HCT116 (cell line): ENCODE data around the gene TMEM204.

Experiments used
- ATF3 ChIP-seq: IDR thresholded peaks from 2 replicates; pipeline ENCODE4 v1.6.1; 2012
- CBX3 ChIP-seq: IDR thresholded peaks from 2 replicates; pipeline ENCODE4 v1.6.1; 2012; ENCODE audit warnings: low read depth
- CEBPB ChIP-seq: IDR thresholded peaks from 2 replicates; pipeline ENCODE4 v1.6.1; 2012; ENCODE audit warnings: low read depth
- CTCF ChIP-seq, 3 experiments: fragments of 200-600 bp in 1 of 3; sonication (generic) in 1 of 3; IDR thresholded peaks in 2 of 3; conservative IDR thresholded peaks in 1 of 3; 2 replicates each; pipeline ENCODE4 v1.5.1; 2012 to 2017; ENCODE audit warnings: low read depth in 2 of 3, low read length in 2 of 3, antibody characterized with exemption in 1 of 3, borderline replicate concordance in 1 of 3, control low read depth in 1 of 3, mild to moderate bottlenecking in 1 of 3, mixed read lengths in 1 of 3, mixed run types in 1 of 3, moderate library complexity in 1 of 3; ENCODE audit not compliant: insufficient read depth in 1 of 3
- EZH2 ChIP-seq: fragments of 200-600 bp; sonication (generic); IDR thresholded peaks from 2 replicates; pipeline ENCODE4 v1.6.1; 2017; ENCODE audit warnings: antibody characterized with exemption, mixed run types
- EZH2phosphoT487 ChIP-seq: fragments of 200-600 bp; IDR thresholded peaks from 2 replicates; pipeline ENCODE4 v1.6.1; 2018; ENCODE audit warnings: antibody characterized with exemption, borderline replicate concordance
- FOSL1 ChIP-seq: IDR thresholded peaks from 2 replicates; pipeline ENCODE4 v1.6.1; 2012; ENCODE audit warnings: low read depth
- POLR2A ChIP-seq: IDR thresholded peaks from 2 replicates; pipeline ENCODE4 v1.7.0; 2011; ENCODE audit warnings: borderline replicate concordance; ENCODE audit not compliant: insufficient read depth, insufficient read length; ENCODE audit errors: extremely low read depth
- POLR2AphosphoS5 ChIP-seq: IDR thresholded peaks from 2 replicates; pipeline ENCODE4 v1.6.1; 2011; ENCODE audit warnings: mild to moderate bottlenecking, low read depth, low read length, moderate library complexity
- SIN3A ChIP-seq: IDR thresholded peaks from 2 replicates; pipeline ENCODE4 v1.6.1; 2012; ENCODE audit warnings: low read depth
- SP1 ChIP-seq: IDR thresholded peaks from 2 replicates; pipeline ENCODE4 v1.6.1; 2012; ENCODE audit warnings: low read depth

GRCh38 chr16:1530349-1530882 is 3.0 kb upstream of the TMEM204 start:
- TF ChIP-seq FOSL1: no peak
- no peak for TF ChIP-seq CTCF (IDR thresholded peaks at IDR 0.05 in 2 of 3, conservative IDR thresholded peaks at IDR 0.05 in 1 of 3; ENCODE audit: borderline replicate concordance in 1 of 3, insufficient read depth in 1 of 3, low read depth in 2 of 3, low read length in 2 of 3)
- no peak for TF ChIP-seq ATF3
- TF ChIP-seq EZH2: no peak
- no peak for TF ChIP-seq POLR2AphosphoS5
- no peak for TF ChIP-seq POLR2A
- TF ChIP-seq CEBPB: no peak
- no peak for TF ChIP-seq EZH2phosphoT487
- no peak for TF ChIP-seq CBX3
- TF ChIP-seq SP1: no peak
- no peak for TF ChIP-seq SIN3A
